Activated CD4-positive, alpha-beta T cell treated with anti-CD3 and anti-CD28 coated beads, Interleukin-2, amount 50 U/mL, for 48 hours (primary cell): Measurements from ENCODE around the gene TBX4.
"Not testable (repeated sequence)": the region's sequence is repeated elsewhere in the genome, so short reads cannot be mapped to it uniquely, and the experiment has no call there.

ENCODE experiments used
- DNase-seq, 2 experiments: peaks; one replicate each; pipeline ENCODE4 v3.0.0-alpha.2; 2020

The TBX4 gene

GRCh38 chr17:61502292-61502691 is 50.1 kb downstream of the TBX4 start:
- no peak for DNase-seq

- no peak for DNase-seq
Measured at GRCh38 chr17:61503961-61504360, 51.7 kb downstream of the TBX4 start.

GRCh38 chr17:61504697-61505096 is 52.5 kb downstream of the TBX4 start:
- no peak for DNase-seq

- DNase-seq = no peak
Measured at GRCh38 chr17:61505846-61506627, 53.8 kb downstream of the TBX4 start.

GRCh38 chr17:61507383-61508066 is 55.3 kb downstream of the TBX4 start:
- DNase-seq = no peak

- no peak for DNase-seq
Measured at GRCh38 chr17:61508912-61509311, 56.7 kb downstream of the TBX4 start.

- not testable (repeated sequence) for DNase-seq
Measured at GRCh38 chr17:61509454-61509853, 57.2 kb downstream of the TBX4 start.

GRCh38 chr17:61510237-61510636 is 58.0 kb downstream of the TBX4 start:
- no peak for DNase-seq

- no peak for DNase-seq
Measured at GRCh38 chr17:61510991-61511390, 58.8 kb downstream of the TBX4 start.

- no peak for DNase-seq
Measured at GRCh38 chr17:61511480-61512182, 59.4 kb downstream of the TBX4 start.

- DNase-seq = no peak
Measured at GRCh38 chr17:61514491-61514890, 62.3 kb downstream of the TBX4 start.

GRCh38 chr17:61517265-61517664 is 65.0 kb downstream of the TBX4 start:
- DNase-seq = no peak

- no peak for DNase-seq
Measured at GRCh38 chr17:61517843-61518606, 65.8 kb downstream of the TBX4 start.

GRCh38 chr17:61519139-61519538 is 66.9 kb downstream of the TBX4 start:
- no peak for DNase-seq

- no peak for DNase-seq
Measured at GRCh38 chr17:61519754-61520440, 67.7 kb downstream of the TBX4 start.

- no peak for DNase-seq
Measured at GRCh38 chr17:61520897-61521296, 68.7 kb downstream of the TBX4 start.

GRCh38 chr17:61522088-61522487 is 69.9 kb downstream of the TBX4 start:
- DNase-seq = no peak

GRCh38 chr17:61524319-61524718 is 72.1 kb downstream of the TBX4 start:
- DNase-seq = no peak

- not testable (repeated sequence) for DNase-seq
Measured at GRCh38 chr17:61527441-61527840, 75.2 kb downstream of the TBX4 start.

GRCh38 chr17:61528171-61528570 is 75.9 kb downstream of the TBX4 start:
- no peak for DNase-seq

GRCh38 chr17:61531223-61531622 is 79.0 kb downstream of the TBX4 start:
- no peak for DNase-seq

- DNase-seq = no peak
Measured at GRCh38 chr17:61532826-61533225, 80.6 kb downstream of the TBX4 start.
